ENCODE data around the gene GNPTG.

The GNPTG gene

DNA sequence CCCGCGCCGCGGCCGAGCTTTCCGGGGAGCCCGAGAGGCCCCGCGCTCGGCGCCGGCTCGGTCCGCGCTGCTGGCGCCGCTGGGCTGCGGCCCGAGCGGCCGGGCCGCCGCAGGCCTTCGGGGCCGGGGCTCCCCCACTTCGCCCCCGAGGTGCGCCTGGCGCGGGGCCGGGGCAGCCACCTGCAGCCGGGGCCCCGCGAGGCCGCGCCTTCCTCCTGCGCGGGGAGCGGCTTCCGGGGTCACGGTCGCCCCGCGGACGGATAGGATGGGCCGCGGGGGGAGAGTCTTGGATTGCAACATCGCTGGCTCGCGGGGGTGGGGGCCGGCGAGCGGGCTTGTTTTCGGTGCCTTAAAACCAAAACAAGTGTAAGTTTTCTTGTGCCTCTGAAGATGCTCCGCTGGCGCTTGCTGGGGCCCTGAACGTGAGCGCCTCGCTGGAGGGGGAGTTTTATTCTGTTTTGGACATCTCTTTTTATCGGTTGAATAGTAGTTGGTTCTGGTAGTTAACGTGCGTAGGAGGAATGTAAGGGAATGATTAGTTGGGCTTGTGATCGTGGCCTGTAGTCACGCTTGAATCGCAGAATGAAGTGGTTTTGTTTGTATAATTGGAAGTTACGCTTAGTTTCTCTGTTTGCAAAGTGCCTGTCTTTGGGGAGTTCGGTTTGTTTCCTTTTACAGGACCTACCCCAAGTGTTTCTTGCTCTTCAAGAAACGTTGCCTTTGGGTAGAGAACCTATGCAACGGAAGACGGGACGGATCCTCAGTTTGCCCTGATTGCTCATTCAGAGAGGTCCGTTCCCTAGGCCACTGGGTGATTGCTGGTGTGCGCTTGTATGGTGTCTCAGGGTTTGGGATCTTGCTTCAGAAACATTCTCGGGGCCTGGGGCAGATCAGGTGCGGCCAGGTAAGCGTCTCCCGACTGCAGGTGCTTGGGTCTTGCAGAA, 41.6 kb upstream of the GNPTG start:
- DNase-seq (ENCODE audit: low spot score): no peak
- in situ Hi-C loops (cut with MboI; ENCODE audit: low sequenced_read_pairs, unreplicated experiment): loop anchor here (25.0 kb wide), 1 partner anchor 98 kb away; no protein-coding TSS in a partner anchor
- TF ChIP-seq, protein P1, sequence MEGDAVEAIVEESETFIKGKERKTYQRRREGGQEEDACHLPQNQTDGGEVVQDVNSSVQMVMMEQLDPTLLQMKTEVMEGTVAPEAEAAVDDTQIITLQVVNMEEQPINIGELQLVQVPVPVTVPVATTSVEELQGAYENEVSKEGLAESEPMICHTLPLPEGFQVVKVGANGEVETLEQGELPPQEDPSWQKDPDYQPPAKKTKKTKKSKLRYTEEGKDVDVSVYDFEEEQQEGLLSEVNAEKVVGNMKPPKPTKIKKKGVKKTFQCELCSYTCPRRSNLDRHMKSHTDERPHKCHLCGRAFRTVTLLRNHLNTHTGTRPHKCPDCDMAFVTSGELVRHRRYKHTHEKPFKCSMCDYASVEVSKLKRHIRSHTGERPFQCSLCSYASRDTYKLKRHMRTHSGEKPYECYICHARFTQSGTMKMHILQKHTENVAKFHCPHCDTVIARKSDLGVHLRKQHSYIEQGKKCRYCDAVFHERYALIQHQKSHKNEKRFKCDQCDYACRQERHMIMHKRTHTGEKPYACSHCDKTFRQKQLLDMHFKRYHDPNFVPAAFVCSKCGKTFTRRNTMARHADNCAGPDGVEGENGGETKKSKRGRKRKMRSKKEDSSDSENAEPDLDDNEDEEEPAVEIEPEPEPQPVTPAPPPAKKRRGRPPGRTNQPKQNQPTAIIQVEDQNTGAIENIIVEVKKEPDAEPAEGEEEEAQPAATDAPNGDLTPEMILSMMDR (IDR thresholded peaks at IDR 0.05; ENCODE audit: borderline replicate concordance, control extremely low read depth, extremely low read depth, insufficient read depth, missing control alignments): no peak

DNA sequence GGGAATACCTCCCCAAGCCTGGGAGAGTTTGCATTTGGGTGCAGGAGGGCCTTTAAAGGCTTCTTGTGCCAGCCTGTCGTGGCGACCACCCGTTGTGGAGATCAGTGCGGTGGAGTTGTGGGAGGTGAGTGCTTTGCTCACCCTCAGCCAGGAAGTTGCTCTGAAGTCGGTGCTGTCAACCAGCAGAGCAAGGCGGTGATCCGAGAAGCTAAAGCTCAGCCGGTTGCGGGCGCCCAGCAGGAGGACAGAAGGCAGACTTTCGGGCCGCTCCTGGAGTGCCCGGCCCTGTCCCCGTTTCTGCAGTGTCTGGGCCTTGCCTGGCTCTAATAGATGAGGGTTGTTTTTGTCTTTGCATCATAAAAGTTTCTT, 40.9 kb upstream of the GNPTG start:
- no peak for DNase-seq (ENCODE audit: low spot score)
- TF ChIP-seq, protein P1 (IDR thresholded peaks at IDR 0.05; ENCODE audit: borderline replicate concordance, control extremely low read depth, extremely low read depth, insufficient read depth, missing control alignments): no peak
- in situ Hi-C loops (cut with MboI; ENCODE audit: low sequenced_read_pairs, unreplicated experiment): loop anchor here (25.0 kb wide), 1 partner anchor 99 kb away; no protein-coding TSS in a partner anchor

DNA sequence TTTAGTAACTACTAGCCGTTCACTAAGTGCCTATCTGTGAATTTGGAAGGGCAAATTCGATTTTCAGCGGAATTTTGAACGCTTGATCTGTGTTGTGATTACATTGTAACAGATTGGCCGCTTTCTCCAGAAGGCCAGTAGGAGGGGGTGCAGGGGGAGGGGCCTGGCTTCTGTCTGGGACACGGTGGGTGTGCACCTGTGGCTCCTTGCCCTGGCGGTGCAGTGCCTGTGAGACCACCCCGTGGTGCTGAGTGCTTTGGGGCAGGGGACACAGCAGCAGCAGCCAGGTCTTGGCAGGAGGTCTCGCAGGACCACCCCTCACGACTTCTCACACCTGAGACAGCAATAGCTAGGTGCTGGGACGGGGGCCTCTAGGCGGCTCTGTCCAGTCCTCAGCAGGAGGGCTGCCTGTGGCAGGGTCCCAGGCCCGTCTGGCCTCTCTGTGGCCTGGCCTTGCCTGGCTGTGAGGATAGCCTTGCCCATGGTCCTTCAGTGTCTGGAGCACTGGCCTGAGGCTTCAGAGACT, 40.5 kb upstream of the GNPTG start:
- in situ Hi-C loops (cut with MboI; ENCODE audit: low sequenced_read_pairs, unreplicated experiment): loop anchor here (25.0 kb wide), 1 partner anchor 99 kb away; no protein-coding TSS in a partner anchor
- DNase-seq (ENCODE audit: low spot score): no peak

DNA sequence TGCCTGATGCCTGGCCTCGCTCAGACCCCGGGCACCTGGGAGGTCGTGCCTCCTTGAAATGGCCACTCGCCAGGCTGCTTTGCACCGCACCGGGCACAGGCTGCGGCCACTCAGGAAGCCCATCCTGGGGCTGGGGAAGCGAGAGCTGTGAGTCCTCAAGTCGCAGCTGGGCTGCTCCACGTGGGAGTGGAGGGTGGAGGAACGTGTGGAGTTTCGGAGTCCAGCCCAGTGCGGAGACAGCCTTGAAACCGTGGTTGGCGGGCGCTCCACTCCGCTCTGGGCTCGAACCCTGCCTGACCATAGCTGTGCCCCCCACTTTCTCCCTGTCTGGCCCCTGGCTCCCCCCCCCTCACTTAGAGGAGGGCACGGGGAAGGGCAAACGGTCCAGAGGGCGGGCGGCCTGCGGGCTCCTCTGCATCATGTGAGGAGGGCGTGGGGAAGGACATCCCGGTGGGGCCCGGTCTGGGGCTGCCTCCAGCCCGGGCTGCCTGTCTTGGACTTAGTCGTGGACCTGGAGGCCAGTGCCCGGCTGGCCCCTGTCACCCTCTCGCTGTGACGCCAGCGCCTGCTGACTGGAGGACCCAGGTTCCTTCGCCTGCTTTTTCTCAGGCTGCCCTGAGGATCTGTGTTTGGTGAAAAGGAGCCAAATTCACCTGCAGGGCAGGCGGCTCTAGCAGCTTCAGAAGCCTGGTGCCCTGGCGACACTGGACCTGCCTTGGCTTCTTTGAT, 39.8 kb upstream of the GNPTG start:
- TF ChIP-seq, protein P1 (IDR thresholded peaks at IDR 0.05; ENCODE audit: borderline replicate concordance, control extremely low read depth, extremely low read depth, insufficient read depth, missing control alignments): no peak
- in situ Hi-C loops (cut with MboI; ENCODE audit: low sequenced_read_pairs, unreplicated experiment): loop anchor here (25.0 kb wide), 1 partner anchor 100 kb away; no protein-coding TSS in a partner anchor
- no peak for DNase-seq (ENCODE audit: low spot score)

More for the DNA sequence above, 40.5 kb upstream of the GNPTG start:
- TF ChIP-seq, protein P1 (IDR thresholded peaks at IDR 0.05; ENCODE audit: borderline replicate concordance, control extremely low read depth, extremely low read depth, insufficient read depth, missing control alignments): no peak

DNA sequence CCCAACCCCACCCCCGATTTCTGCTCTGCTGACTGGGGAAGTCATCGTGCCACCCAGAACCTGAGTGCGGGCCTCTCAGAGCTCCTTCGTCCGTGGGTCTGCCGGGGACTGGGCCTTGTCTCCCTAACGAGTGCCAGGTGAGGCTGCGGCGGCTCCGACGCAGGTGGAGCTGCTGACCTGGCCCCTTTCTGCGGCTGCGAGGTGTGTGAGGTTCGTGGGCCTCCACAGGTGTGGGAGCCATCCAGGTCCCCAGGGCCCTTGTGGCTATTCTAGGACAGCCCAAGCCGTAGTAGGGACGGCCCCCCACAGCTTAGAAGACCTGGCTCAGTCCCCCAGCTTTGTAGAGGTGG, 39.3 kb upstream of the GNPTG start:
- TF ChIP-seq, protein P1 (IDR thresholded peaks at IDR 0.05; ENCODE audit: borderline replicate concordance, control extremely low read depth, extremely low read depth, insufficient read depth, missing control alignments): no peak
- in situ Hi-C loops (cut with MboI; ENCODE audit: low sequenced_read_pairs, unreplicated experiment): loop anchor here (25.0 kb wide), 1 partner anchor 100 kb away; no protein-coding TSS in a partner anchor
- DNase-seq (ENCODE audit: low spot score): no peak

DNA sequence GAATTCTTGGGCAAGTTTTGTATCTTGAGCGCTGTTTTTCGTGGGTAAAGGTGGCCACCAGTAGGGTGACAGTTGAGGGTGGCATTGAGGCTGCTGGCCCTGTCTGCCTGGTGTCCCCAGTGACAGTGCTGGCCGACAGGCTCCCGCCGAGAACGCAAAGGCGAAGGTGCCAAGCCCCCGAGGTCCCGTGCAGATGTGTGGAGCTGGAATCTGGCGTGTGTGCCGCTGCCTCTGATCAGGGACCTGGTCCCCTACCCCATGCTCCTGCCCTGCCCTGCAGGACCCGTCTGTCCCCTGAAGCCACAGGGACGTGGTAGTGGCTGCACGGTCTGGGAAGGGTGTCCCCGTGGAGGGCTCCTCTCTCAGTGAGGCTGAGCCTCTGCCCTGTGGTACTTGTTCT, 38.8 kb upstream of the GNPTG start:
- no peak for DNase-seq (ENCODE audit: low spot score)
- in situ Hi-C loops (cut with MboI; ENCODE audit: low sequenced_read_pairs, unreplicated experiment): loop anchor here (25.0 kb wide), 1 partner anchor 101 kb away; no protein-coding TSS in a partner anchor
- TF ChIP-seq, protein P1 (IDR thresholded peaks at IDR 0.05; ENCODE audit: borderline replicate concordance, control extremely low read depth, extremely low read depth, insufficient read depth, missing control alignments): no peak

Data from GM13976 (cell line).